ENCODE measurements around the gene BEST3. TPM values are rescaled to one million over a fixed set of nuclear protein-coding genes. Genes with fewer than 3 reads are reported as not detected.

BEST3 gene
- total RNA-seq, 1 donor from 2014 or later = not detected

Other genes with a start within 250 kb of the BEST3 start
- gene FRS2, start 228.9 kb downstream of the BEST3 start, total RNA-seq = 12.2 and 13.5 TPM in 2 replicates
- 252 and 259 TPM in 2 replicates for gene CCT2, start 113.8 kb downstream of the BEST3 start, total RNA-seq
- not detected in 2 replicates for gene LRRC10, start 88.4 kb downstream of the BEST3 start, total RNA-seq
- gene RAB3IP, start 39.6 kb upstream of the BEST3 start, total RNA-seq = 16.5 and 18.4 TPM in 2 replicates
- gene MYRFL, start 125.9 kb upstream of the BEST3 start, total RNA-seq = not detected in 2 replicates